ENCODE results near the gene KRT33A.

KRT33A gene

DNA sequence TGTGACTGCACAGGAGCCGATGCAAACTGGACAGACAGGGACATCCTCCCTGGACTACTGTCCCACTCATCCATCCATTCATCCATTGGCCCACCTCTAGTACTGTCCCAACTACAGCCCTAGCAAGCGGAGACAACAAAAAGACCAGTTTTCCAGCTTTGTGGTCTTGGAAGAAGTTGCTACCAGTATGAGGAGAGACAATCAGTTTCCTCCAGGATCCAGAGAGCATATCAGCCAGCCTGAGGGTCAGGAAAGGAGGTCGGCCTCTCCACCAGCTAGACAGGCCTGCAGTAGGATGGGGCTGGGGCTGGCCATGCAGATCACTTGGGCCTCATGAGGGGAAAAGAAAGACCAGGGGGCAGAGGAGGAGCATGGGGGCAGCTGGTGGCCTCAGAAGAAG is 16.8 kb downstream of the KRT33A start:
- no peak for DNase-seq (ENCODE audit: extremely low spot score, insufficient read length, low read depth)
- FAIRE-seq = no peak

DNA sequence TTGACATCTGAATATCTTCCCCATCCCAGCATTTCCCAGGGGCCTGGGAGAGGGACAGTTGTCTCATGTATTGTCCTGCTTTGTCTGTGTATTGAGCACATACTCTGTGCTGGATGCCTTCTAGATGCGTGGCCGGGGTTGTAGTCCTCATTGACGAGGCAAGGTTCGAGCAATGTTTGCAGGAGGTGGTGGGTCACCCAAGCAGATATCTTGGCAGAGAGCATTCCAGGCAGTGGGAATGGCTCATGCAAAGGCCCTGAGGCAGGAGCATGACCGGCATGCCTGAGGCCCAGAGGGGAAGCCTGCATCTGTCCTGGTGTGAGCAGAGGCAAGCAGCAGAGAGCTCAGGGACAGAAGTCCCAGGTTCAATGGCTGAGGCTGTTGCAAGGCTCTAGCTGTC is 17.5 kb downstream of the KRT33A start:
- DNase-seq (ENCODE audit: extremely low spot score, insufficient read length, low read depth) (no peak), FAIRE-seq (no peak)

DNA sequence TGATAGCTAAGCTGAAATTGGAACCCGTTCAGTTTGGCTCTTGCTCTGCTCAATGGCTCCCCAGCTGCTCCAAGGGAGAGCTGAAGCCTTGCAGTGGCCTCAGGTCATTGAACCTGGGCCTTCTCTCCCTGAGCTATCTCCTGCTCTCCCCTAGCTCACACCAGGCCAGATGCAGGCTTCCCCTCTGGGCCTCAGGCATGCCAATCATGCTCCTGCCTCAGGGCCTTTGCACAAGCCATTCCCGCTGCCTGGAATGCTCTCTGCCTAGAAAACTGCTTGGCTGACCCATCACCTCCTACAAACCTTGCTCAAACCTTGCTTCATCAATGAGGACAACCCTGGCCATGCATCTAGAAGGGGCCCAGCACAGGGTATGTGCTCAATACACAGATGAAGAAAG is 18.4 kb downstream of the KRT33A start:
- DNase-seq (ENCODE audit: extremely low spot score, insufficient read length, low read depth) = no peak
- FAIRE-seq = no peak

DNA sequence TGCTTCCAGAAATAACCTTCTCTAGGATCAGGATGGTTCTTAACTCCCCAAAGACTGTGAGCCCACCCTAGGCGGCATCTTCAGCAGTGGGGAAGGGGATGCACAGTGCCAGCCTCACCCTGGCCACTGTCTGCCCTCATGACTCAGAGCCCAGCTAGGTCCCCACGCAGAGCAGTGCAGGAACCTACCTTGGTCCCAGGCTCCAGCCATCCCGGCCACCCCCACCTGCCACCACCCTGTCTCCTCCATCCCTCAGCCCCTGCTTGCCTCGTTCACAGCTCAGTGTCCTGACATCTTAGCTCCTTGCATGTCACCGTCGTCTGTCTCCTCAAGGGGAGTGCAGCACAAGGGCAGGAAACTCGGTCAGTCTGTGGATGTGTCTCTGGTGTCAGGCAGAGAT is 19.0 kb downstream of the KRT33A start:
- no peak for DNase-seq (ENCODE audit: extremely low spot score, insufficient read length, low read depth)
- FAIRE-seq = no peak

DNA sequence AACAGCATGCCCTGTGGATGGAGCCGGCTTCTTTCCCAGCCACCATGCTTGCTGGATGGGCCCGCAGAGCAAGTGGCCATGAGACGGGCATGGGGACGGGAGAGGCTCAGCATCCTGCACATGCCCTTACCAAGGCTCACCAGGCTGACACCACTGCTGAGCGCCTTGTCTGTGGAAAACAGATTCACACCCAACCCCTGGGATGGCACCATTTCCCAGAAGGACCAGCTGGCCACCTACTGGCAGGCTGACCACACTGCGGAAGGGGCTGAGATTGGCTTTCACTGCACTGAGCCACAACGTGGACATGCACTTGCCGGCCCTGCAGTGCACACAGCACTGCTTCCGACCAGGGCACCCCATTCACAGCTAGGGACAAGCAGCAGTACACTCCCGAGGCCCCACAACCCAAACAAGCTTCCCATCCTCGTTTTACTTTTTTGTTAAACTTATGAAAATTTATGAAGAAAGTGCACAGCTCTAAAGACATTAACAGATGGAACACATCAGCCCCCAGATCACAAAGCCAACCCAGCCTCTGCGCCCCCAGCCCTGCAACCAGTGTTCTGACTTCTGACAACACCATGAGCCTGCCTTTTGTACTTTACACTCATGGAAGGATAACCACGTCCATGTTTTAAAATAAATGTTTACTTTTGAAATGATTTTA is 21.2 kb downstream of the KRT33A start:
- DNase-seq (ENCODE audit: extremely low spot score, insufficient read length, low read depth) = no peak
- FAIRE-seq = peak; percentile 18

DNA sequence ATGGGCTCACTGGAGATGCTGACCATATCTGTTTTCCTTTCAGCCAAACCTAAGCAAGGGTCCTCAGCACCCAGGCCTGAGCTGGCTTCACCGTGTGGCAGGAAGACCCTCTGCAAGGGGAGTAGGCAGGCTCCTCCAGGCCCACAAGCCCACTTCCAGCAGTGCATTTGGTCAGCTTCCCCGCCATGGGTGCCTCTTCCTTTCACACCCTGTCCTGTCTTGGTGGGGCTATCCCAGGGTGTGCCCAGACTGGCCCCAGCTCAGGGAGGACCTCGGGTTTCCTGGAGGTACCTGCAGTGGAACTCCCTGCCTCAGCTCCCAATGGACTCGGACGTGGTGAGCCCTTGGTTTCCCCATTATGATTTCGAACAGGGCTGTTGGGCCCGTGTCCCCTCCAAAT is 22.4 kb downstream of the KRT33A start:
- FAIRE-seq = no peak

DNA sequence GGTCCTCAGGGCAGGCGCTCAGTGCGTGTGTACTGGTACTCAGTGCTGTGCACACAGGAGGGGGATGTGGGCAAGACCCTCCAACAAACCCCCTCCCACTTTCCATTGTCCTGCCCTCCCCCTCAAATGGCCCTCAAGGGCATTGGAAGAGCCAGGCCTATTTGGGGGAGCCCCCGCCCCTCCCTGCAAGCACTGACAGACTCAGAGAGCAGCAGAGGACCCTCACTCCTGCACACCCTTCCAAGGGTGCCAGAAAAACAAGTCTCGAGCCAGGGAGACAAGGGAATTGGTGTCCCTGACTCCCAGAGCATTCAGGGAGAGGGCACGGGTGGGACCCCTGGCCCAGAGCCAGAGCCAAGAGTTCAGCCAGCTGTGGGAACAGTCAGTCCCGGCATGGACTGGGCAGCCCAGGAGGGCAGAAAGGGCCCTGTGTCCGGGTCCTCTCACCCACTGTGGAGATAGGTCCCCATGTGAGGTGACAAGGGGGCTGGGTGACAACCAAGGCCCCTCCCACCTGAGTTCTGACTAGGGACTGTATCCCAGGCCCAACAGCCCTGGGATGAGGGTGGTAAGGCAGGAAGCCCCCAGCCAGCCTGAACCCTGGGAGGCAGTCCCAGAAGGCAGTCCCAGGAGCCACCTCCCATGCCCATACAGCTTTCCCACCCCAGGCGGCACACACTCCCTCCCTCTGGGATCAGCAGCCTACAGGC is 23.1 kb downstream of the KRT33A start:
- FAIRE-seq (no peak), DNase-seq (ENCODE audit: extremely low spot score, insufficient read length, low read depth) (no peak)

More for the DNA sequence above, 22.4 kb downstream of the KRT33A start:
- no peak for DNase-seq (ENCODE audit: extremely low spot score, insufficient read length, low read depth)

DNA sequence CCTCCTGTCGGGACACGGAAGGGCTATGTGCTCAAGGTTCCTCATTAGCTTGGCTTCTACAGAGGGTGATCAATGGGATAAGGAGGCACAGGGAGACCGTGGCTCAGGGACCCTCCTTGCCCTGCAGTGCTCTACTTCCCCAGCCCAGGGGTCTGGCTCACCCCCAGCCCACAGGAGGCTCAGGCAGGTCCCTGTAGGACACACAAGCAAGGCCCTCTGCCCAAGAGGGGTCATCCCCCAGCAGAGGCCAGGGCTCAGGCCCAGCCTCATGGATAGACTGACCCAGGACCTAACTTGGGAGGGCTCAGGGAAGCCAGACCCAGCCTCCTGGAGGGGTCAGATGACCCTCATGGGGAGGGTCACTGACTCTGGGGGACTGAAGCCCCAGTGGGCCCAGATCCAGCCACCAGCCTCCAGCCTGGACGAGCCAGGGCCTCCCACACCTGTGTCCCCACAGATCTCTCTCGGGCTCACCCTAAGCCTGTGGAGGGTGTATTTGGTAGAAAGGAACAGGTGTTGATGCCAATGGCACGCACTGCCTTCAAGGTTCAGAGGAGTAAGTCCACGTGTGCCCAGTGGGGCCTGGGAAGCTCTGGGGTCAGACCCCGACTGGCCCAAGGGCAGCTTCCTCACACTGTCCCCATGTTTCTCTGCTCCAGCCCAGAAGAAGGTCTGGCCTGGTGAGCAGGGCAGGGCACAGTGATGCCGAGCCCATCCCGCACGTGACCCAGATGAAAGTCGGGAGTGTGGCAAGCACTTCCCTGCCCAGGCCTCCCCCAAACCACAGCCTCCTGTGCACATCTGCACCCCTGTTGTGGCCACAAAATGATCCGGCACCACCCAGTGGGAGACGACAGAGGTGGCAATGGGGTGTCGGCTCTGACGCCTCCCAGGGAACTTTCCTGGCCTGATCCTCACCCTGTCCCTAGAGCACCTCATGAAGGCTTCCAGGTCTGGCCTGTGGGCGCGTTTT is 24.2 kb downstream of the KRT33A start:
- DNase-seq (ENCODE audit: extremely low spot score, insufficient read length, low read depth) (no peak), FAIRE-seq (no peak)

DNA sequence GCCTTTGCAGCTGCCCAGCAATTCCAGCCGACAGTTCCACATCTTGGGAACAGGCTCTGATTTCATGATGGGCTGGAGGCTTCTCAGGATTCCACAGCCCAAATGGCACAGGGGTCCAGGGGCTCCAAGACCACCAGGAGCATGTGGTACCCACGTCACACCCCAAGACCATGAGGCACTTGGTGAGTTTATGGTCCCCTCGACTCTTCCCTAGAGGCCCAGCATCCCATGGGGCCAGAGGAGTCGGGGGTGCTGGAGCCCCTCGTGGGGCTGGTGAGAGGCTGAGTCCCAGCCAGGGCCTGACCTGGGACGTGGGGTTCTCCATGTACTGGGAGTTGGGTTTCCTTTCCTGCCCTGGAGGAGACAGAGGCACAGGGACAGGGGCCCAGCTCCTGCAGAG is 25.0 kb downstream of the KRT33A start:
- FAIRE-seq (no peak), DNase-seq (ENCODE audit: extremely low spot score, insufficient read length, low read depth) (no peak)

DNA sequence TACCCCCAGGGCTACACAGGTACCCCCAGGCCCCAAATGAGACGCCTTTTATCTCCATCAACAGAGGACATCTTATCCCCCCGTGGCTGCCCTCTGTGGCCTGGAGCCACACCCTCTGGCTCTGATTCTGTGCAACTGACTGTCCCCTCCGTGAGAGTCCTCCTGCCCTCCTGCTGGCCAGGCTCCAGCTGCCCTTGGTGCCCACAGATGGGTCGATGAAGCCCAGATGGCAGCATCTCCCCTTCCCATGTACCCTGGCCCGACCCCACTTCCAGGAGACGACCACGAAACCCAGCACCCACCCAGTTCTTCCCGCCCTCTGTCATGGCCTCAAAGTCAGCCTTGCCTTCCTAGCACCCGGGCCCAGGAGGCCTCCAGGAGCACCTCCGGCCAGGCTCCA is 25.5 kb downstream of the KRT33A start:
- DNase-seq (ENCODE audit: extremely low spot score, insufficient read length, low read depth) = no peak
- no peak for FAIRE-seq

DNA sequence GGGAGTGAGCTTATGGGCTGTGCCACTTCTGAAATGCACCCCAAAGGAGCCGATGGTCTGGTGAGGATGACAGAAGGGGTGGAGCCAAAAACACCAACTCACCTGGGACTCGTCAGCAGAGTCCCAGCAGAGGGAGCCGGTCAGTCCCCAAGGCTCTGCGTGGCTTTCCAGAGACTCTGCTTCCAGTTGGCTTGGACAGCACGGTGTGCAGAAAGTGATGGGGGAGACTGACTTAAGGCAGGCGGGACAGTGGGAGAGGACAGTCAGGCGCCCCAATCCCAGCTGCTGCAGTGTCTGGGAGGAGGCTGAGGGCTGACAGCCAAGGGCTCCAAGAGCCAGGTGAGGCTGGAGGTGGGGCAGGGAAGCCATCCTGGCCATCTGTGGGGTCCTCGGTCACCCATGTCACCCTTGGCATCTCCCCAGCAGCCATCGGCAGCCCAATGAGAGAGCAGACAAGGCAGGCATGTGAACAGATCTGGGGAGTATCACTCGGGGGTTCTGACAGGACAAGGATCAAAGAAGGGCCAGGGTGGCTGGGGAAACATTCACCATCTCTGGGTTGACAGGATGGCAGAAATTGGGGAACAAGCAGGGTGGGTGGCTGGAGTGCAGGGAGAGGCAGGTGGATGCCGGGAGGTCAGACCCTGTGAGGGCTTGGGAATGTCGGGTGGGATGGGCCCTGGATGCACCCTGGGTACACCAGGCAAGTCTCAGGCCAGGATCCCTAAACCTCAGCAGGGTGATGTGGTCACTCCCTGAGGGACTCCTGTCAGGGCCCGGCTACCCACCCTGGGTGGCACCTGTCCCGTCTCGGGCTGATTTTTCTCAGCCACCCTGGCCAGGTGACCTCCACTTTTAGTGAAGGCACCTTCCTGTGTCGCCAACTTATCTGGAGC is 26.2 kb downstream of the KRT33A start:
- DNase-seq (ENCODE audit: extremely low spot score, insufficient read length, low read depth) (no peak), FAIRE-seq (no peak)

DNA sequence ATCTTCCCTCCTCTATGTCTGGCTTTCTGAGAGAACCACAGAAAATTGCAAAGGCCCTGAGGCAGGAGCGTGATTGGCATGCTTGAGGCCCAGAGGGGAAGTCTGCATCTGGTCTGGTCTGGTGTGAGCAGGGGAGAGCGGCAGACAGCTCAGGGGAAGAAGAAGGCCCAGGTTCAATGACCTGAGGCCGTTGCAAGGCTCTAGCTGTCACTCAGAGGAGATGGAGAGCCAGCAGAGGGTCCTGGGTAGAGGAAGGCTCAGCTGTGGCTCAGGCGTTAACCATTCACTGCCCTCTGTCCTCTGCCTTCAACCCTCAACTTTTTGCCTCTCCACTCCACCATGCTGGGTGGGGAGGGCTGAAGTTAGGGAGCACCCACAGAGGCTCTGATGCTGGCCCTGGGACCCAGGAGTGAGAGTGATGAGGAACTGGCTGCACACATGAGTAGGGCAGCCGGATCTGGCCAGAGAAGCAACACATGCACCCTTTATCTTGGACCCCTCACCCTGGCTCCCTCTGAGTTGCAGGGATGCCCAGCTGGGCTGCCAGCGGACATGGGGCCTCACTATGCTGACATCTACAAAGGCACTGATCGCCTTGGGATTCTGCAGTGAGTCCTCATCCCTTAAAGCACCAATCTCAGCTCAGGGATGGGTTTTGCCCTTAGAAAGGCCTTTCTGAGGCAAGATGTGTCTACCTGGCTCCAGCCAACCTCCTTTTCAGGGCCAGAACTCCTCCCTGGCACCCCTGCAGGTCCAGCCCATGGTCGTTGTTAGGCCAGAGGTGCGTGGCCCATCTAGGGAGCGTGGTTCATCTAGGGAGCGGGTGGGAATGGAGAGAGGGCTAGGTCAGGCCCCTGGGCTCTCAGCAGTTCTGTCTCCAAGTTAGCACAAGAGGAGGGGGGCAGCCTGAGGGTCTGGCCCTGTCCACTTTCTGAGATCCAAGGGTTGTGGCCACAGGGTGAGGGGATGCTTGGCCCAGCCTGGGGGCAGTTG is 27.4 kb downstream of the KRT33A start:
- FAIRE-seq (no peak), DNase-seq (ENCODE audit: extremely low spot score, insufficient read length, low read depth) (no peak)

DNA sequence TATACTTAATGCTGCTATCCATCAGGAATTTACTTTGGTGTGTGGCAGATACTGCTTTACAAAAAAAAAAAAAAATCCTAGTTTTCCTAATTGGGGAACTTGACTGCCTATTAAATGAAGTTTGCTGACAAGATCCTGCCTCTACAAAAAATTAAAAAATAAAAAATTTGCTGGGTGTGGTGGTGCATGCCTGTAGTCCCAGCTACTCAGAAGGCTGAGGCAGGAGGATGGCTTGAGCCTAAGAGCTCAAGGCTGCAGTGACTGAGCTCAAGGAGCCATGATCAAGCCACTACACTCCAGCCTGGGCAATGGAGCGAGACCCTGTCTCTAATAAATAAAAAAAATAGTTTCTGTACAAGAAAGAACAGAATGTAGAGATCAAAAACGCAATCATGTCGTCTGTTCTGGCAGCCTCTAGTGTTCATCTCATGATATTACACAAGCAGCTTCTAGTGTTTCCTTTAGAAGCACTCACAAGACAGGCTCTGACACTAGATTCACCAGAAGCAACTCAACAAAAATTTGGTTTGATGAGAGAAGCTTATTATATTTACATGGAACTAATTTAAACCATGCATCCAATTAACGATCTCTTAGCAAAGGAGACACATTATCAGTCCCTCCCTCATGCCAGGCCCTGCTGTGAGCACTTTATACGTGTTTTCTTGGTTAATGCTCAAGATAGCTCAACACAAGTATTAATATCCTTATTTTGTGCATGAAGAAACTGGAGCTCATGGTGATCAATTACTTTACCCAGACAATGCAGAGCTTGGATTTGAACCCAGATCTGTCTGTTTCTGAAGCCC is 28.3 kb downstream of the KRT33A start:
- FAIRE-seq (peak; percentile 79), DNase-seq (ENCODE audit: extremely low spot score, insufficient read length, low read depth) (no peak)

DNA sequence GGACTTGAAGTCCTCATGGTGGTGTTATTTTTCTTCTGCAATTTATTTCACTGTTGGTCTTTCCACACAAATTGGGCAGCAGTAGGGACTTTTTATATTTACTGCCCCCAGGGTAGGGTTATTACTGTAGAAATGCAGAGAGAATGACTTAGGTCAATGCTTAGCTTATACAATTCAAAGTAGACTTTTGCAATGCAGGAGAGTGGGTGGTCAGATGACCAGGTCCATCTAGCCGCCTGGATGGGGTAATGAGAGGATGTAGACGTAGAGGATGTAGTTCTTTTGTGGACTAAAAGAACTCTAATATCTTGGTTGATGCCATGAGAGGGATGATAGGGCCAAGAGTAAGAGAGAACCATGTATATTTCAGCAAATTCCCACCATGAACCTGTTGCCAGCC is 32.4 kb downstream of the KRT33A start:
- DNase-seq (ENCODE audit: extremely low spot score, insufficient read length, low read depth) (no peak), FAIRE-seq (no peak)

DNA sequence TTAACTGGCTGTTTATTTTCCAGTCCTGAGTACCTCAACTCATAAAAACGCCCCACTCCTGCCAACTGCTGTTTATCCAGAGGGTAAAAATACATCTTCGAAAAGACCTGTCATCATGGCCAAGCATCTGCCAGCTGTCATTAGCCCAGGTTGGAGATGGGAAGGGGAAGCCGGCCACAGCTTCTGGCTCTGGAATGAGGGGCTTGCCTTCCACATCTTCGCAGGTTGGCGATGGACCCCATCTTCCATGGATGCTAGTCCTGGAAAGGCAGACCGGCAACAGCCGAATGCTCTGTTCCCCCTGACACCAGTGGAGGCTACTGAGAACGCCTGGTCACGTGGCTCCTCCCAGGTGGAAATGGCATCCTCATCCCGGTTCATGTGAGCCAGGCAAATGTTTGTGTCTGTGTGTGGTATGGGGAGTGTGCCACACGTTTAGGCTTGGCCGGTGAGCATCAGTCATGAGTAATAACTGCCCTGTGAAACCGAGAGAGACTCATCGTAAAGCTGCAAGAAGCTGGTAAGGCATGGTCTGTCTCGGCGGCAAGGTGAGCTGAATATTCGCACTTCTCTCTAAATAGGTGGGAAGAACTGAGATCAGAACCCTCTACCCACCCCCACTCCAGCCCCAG is 34.7 kb downstream of the KRT33A start:
- FAIRE-seq = no peak

DNA sequence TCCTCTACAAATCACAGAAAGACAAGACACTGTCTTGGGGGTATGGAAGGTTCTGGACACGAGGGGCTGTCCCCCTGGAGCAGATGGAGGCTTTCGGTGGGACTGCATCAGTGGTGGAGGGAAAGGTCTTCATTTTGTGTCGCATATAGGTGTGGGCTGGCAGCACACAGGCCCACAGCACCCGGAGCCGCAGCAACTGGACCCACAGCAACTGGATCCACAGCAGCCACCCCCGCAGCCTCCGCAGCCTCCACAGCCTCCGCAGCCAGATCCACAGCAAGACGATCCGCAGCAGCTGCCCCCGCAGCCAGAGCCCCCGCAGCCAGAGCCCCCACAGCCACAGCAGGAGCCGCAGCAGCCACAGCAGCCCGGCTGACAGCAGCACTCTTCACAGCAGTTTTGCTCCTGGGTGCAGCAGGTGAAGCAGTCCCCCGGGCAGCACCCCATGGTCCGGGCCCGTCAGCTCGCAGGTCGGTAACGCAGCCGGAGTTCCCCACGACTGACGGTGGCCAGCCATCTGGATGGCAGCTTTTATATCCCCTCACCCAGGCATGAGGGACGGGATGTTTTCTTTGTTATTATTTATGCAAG is 35.3 kb downstream of the KRT33A start, which contains the start of gene KRTAP17-1:
Gene KRTAP17-1 (minus strand): TSS at position 507 of the 591 bp plus-strand sequence. CDS start 60 bp downstream, at position 447.
- DNase-seq (ENCODE audit: extremely low spot score, insufficient read length, low read depth) (no peak), FAIRE-seq (no peak)

More for the DNA sequence above, 34.7 kb downstream of the KRT33A start:
- DNase-seq (ENCODE audit: extremely low spot score, insufficient read length, low read depth) = no peak

DNA sequence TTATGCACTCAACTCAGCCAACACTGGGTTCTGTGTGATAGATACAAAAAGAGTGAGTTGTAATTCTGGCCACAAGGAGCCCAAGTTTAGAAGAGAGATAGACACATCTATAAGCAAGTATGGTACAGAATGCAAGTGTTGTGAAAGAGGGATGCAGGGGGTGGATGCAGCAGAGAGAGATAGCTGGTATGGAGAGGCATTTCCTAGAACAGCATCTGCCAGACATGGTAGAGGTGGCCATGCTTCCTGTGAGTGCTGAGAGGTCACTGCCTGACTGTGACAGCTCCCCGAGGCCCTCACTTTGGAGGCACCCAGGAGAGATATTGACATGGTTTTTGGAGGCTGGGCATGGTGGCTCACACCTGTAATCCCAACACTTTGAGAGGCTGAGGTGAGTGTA is 39.5 kb downstream of the KRT33A start:
- no peak for FAIRE-seq
- DNase-seq (ENCODE audit: extremely low spot score, insufficient read length, low read depth) = no peak

All from GM18507 (cell line).